Caco-2 (cell line): ENCODE results near the gene ADAMTSL1. TPM values are rescaled to one million over a fixed set of nuclear protein-coding genes. Genes with fewer than 3 reads are reported as not detected.

Experiments
- BruUV-seq: library from RNA; stranded (reverse); fragments of 400-500 nt; replicated peaks from 2 replicates; lab custom pipeline; 2021; lab: Mats Ljungman, UMichigan
- CTCF ChIA-PET: fragments of 300-600 bp; sonication (Branson Sonifier 250); formaldehyde crosslinking; loops from one replicate; lab custom pipeline; 2022; ENCODE audit warnings: antibody characterized with exemption; lab: Charles Lee
- POLR2A ChIA-PET: fragments of 300-600 bp; sonication (Branson Sonifier 250); formaldehyde crosslinking; loops from one replicate; lab custom pipeline; 2022; ENCODE audit warnings: antibody characterized with exemption; lab: Charles Lee
- DNase-seq, 2 experiments: peaks; one replicate each; pipeline versions ENCODE4 v3.0.0 to v3.0.0-alpha.2; 2020 to 2022
- H3K27me3 ChIP-seq: replicated peaks from 2 replicates; pipeline ENCODE4 v1.6.0; 2011; ENCODE audit warnings: low read length; ENCODE audit not compliant: control insufficient read depth, insufficient read depth
- H3K36me3 ChIP-seq: 2 replicates; pipeline ENCODE4 v1.5.1; 2011; ENCODE audit warnings: low read length; ENCODE audit not compliant: control insufficient read depth, insufficient read depth
- H3K4me1 ChIP-seq: fragments of 250-450 bp; sonication (Bioruptor Pico); 2 replicates; pipeline ENCODE4 v1.5.1; 2020; ENCODE audit warnings: mild to moderate bottlenecking
- H3K4me3 ChIP-seq: 2 replicates; pipeline ENCODE4 v1.5.1; 2011; ENCODE audit warnings: low read depth, mild to moderate bottlenecking, control low read depth, low read length
- H3K9me3 ChIP-seq: fragments of 250-450 bp; sonication (Bioruptor Pico); 2 replicates; pipeline ENCODE4 v1.5.1; 2020; ENCODE audit warnings: mild to moderate bottlenecking, moderate library complexity
- H3K27ac Mint-ChIP-seq: one replicate; pipeline ENCODE4 v1.8.0; 2022; ENCODE audit warnings: mixed read lengths; ENCODE audit not compliant: unreplicated experiment
- H3K27me3 Mint-ChIP-seq: one replicate; pipeline ENCODE4 v1.8.0; 2022; ENCODE audit warnings: mixed read lengths; ENCODE audit not compliant: insufficient read depth, unreplicated experiment
- H3K36me3 Mint-ChIP-seq: one replicate; pipeline ENCODE4 v1.8.0; 2022; ENCODE audit warnings: mild to moderate bottlenecking, mixed read lengths; ENCODE audit not compliant: insufficient read depth, unreplicated experiment
- H3K4me1 Mint-ChIP-seq: one replicate; pipeline ENCODE4 v1.8.0; 2022; ENCODE audit warnings: low read depth, mixed read lengths; ENCODE audit not compliant: unreplicated experiment
- H3K4me3 Mint-ChIP-seq: one replicate; pipeline ENCODE4 v1.8.0; 2022; ENCODE audit warnings: mild to moderate bottlenecking, moderate library complexity, mixed read lengths; ENCODE audit not compliant: unreplicated experiment
- H3K9me3 Mint-ChIP-seq: one replicate; pipeline ENCODE4 v1.8.0; 2022; ENCODE audit warnings: mixed read lengths; ENCODE audit not compliant: unreplicated experiment
- intact Hi-C: fragments of 100-400 bp; cut with micrococcal nuclease; formaldehyde crosslinking; loops from one replicate; pipeline ENCODE4 v1.10.0; 2022; ENCODE audit not compliant: unreplicated experiment
- total RNA-seq: library from RNA; stranded (reverse); gene quantifications from 2 replicates; pipeline ENCODE4 v1.2.3, GENCODE V29; 2022
- TF ChIP-seq, protein P1 (sequence below), 2 experiments: fragments of 200-600 bp in 1 of 2; IDR thresholded peaks; 1 replicate in 1 of 2; 2 replicates in 1 of 2; pipeline versions ENCODE4 v1.5.1 to v1.8.0; 2011 to 2022; ENCODE audit warnings: antibody characterized with exemption in 1 of 2, control low read depth in 1 of 2, inconsistent platforms in 1 of 2, low read depth in 1 of 2, low read length in 1 of 2, mild to moderate bottlenecking in 1 of 2, moderate library complexity in 1 of 2; ENCODE audit not compliant: insufficient read depth in 1 of 2, severe bottlenecking in 1 of 2, unreplicated experiment in 1 of 2

The ADAMTSL1 gene
- total RNA-seq, 1 experiment from 2014 or later = not detected

DNA sequence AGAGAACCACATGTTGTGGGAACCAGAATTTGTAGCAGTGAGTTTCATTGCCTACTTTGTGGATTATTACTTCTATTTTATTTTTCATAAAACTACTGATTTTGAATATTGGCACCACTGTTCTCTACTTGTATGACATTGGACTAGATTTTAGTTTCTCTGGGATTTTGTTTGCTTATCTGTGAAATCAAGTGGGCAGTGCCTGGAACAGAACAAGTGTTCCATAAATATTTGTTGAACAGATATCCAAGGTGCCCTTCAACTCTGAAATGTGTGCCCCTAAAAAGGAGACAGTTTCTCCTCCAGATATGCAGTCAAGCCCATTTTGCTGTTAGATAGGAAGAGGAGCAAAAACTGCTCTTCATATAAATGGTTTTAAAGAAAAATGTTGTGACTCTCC lies 42.6 kb downstream of the ADAMTSL1 start:
- H3K36me3 Mint-ChIP-seq = no peaks in the 10 kb centered on the region
- H3K36me3 ChIP-seq = no peaks in the 10 kb centered on the region
- ChIA-PET POLR2A (no interaction called here), CTCF (no interaction called here)
- TF ChIP-seq, protein P1, sequence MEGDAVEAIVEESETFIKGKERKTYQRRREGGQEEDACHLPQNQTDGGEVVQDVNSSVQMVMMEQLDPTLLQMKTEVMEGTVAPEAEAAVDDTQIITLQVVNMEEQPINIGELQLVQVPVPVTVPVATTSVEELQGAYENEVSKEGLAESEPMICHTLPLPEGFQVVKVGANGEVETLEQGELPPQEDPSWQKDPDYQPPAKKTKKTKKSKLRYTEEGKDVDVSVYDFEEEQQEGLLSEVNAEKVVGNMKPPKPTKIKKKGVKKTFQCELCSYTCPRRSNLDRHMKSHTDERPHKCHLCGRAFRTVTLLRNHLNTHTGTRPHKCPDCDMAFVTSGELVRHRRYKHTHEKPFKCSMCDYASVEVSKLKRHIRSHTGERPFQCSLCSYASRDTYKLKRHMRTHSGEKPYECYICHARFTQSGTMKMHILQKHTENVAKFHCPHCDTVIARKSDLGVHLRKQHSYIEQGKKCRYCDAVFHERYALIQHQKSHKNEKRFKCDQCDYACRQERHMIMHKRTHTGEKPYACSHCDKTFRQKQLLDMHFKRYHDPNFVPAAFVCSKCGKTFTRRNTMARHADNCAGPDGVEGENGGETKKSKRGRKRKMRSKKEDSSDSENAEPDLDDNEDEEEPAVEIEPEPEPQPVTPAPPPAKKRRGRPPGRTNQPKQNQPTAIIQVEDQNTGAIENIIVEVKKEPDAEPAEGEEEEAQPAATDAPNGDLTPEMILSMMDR (IDR thresholded peaks at IDR 0.05; ENCODE audit: insufficient read depth in 1 of 2, low read depth in 1 of 2, low read length in 1 of 2, severe bottlenecking in 1 of 2, unreplicated experiment in 1 of 2) = no peak
- peaks cover 3% of the 10 kb centered on the region for H3K27me3 Mint-ChIP-seq
- no peak overlapping the region for H3K27ac Mint-ChIP-seq
- H3K27me3 ChIP-seq = no peaks in the 10 kb centered on the region
- no peak overlapping the region for H3K4me3 Mint-ChIP-seq
- BruUV-seq = no TSS peak
- H3K4me1 Mint-ChIP-seq = no peaks in the 10 kb centered on the region
- intact Hi-C loops = no loop called here
- no peak for DNase-seq
- H3K4me1 ChIP-seq = no peaks in the 10 kb centered on the region
- no peaks in the 10 kb centered on the region for H3K9me3 ChIP-seq
- no peak overlapping the region for H3K4me3 ChIP-seq
- no peaks in the 10 kb centered on the region for H3K9me3 Mint-ChIP-seq

DNA sequence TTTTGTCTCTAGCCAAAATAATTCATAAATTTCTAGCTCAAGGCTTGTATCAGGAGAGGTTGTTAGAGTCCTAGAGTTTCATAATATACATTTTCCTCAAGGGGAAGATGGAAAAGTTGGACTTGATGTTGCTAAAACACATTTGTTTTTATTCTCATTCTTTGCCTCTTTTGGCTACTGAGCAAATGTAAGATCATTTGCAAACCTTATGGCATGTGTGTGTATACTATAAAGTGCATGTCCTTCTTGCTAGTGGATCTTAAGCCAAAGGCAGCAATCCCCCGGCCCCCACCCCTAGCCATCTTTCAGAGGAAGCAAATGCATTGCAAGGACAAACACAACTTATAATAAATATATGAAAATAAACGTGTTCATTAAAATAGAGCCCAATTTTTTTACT lies 43.0 kb downstream of the ADAMTSL1 start:
- Mint-ChIP-seq H3K9me3 (no peaks in the 10 kb centered on the region), H3K27ac (no peak overlapping the region), H3K27me3 (peaks cover 3% of the 10 kb centered on the region), H3K4me1 (no peaks in the 10 kb centered on the region), H3K4me3 (no peak overlapping the region), H3K36me3 (no peaks in the 10 kb centered on the region)
- intact Hi-C loops = no loop called here
- Histone ChIP-seq H3K36me3 (no peaks in the 10 kb centered on the region), H3K4me3 (no peak overlapping the region), H3K9me3 (no peaks in the 10 kb centered on the region), H3K27me3 (no peaks in the 10 kb centered on the region), H3K4me1 (no peaks in the 10 kb centered on the region)
- CTCF ChIA-PET = no interaction called here
- POLR2A ChIA-PET = no interaction called here
- BruUV-seq = no TSS peak
- DNase-seq = no peak
- TF ChIP-seq, protein P1 (IDR thresholded peaks at IDR 0.05; ENCODE audit: insufficient read depth in 1 of 2, low read depth in 1 of 2, low read length in 1 of 2, severe bottlenecking in 1 of 2, unreplicated experiment in 1 of 2) = no peak

DNA sequence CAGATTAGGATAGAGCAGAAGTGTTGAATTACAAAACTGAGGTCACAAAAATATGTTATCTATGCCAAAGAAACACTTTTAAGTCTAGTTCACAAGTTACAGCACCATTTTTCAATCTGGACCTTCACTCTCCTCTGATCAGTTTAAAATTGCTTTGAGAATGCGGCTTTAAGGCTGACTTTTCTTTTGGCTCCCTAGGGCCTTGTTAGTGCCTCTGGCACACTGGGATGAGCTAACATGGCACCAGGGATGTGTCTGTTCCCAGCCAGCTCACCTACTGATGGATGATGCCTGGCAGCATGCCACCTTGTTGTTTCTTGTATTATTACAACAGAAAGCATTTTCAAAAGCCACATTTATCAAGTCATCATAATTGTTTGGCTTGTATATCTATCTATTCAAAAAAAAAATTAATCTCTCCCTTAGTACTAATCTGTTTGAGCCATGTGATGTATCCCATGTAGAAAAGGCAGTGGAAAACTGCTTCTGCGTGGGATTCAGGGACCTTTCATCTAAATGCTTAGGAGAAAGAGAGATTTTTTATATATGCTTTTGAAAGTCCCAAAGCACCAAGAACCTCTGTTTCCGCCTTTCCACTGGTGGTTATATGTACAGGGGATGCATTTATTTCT lies 46.6 kb downstream of the ADAMTSL1 start:
- Histone ChIP-seq H3K9me3 (no peaks in the 10 kb centered on the region), H3K4me3 (no peak overlapping the region), H3K4me1 (no peaks in the 10 kb centered on the region), H3K36me3 (no peaks in the 10 kb centered on the region), H3K27me3 (no peaks in the 10 kb centered on the region)
- no peak for DNase-seq
- Mint-ChIP-seq H3K4me1 (no peaks in the 10 kb centered on the region), H3K27ac (no peak overlapping the region), H3K27me3 (peaks cover 3% of the 10 kb centered on the region), H3K36me3 (no peaks in the 10 kb centered on the region), H3K9me3 (no peaks in the 10 kb centered on the region), H3K4me3 (no peak overlapping the region)
- TF ChIP-seq, protein P1 (IDR thresholded peaks at IDR 0.05; ENCODE audit: insufficient read depth in 1 of 2, low read depth in 1 of 2, low read length in 1 of 2, severe bottlenecking in 1 of 2, unreplicated experiment in 1 of 2) = no peak
- POLR2A ChIA-PET = no interaction called here
- intact Hi-C loops = no loop called here
- CTCF ChIA-PET = no interaction called here
- no TSS peak for BruUV-seq
